Smooth muscle cell (in vitro differentiated cells): ENCODE measurements around the gene NUTM2B. TPM values are rescaled to one million over a fixed set of nuclear protein-coding genes. Genes with fewer than 3 reads are reported as not detected.
"Not testable (repeated sequence)": the region's sequence is repeated elsewhere in the genome, so short reads cannot be mapped to it uniquely, and the experiment has no call there.

Experiments used
- DNase-seq: peaks from one replicate; lab custom pipeline; 2025; ENCODE audit not compliant: unreplicated experiment; lab: John Stamatoyannopoulos, UW
- H2AFZ ChIP-seq: fragments of 200-600 bp; sonication (generic); 2 replicates; pipeline ENCODE4 v1.6.0; 2016; ENCODE audit warnings: antibody characterized with exemption, low read depth, mild to moderate bottlenecking
- H3F3A ChIP-seq: fragments of 200-600 bp; sonication (generic); 2 replicates; pipeline ENCODE4 v1.6.0; 2017; ENCODE audit warnings: antibody characterized with exemption, low read depth
- H3K27ac ChIP-seq: fragments of 200-600 bp; sonication (generic); 2 replicates; pipeline ENCODE4 v1.5.1; 2016; ENCODE audit warnings: low read depth, mild to moderate bottlenecking
- H3K27me3 ChIP-seq: fragments of 200-600 bp; sonication (generic); 2 replicates; pipeline ENCODE4 v1.6.1; 2016; ENCODE audit warnings: low read depth, mild to moderate bottlenecking
- H3K36me3 ChIP-seq: fragments of 200-600 bp; sonication (generic); 2 replicates; pipeline ENCODE4 v1.5.1; 2016; ENCODE audit warnings: low read depth
- H3K4me1 ChIP-seq: fragments of 200-600 bp; sonication (generic); 2 replicates; pipeline ENCODE4 v1.5.1; 2016; ENCODE audit warnings: low read depth
- H3K4me2 ChIP-seq: fragments of 200-600 bp; sonication (generic); 2 replicates; pipeline ENCODE4 v1.6.0; 2016; ENCODE audit warnings: mild to moderate bottlenecking
- H3K4me3 ChIP-seq: fragments of 200-600 bp; sonication (generic); 2 replicates; pipeline ENCODE4 v1.5.1; 2016; ENCODE audit warnings: mild to moderate bottlenecking
- H3K79me2 ChIP-seq: fragments of 200-600 bp; sonication (generic); 2 replicates; pipeline ENCODE4 v1.6.0; 2016; ENCODE audit warnings: low read depth, mild to moderate bottlenecking
- H3K9ac ChIP-seq: fragments of 200-600 bp; sonication (generic); 2 replicates; pipeline ENCODE4 v1.6.0; 2016; ENCODE audit warnings: low read depth
- H3K9me3 ChIP-seq: fragments of 200-600 bp; sonication (generic); replicated peaks from 2 replicates; pipeline ENCODE4 v1.5.1; 2016; ENCODE audit warnings: low read depth
- H4K20me1 ChIP-seq: fragments of 200-600 bp; sonication (generic); 2 replicates; pipeline ENCODE4 v1.6.0; 2016; ENCODE audit warnings: low read depth
- WGBS: methylation state at CpG from one replicate; pipeline ENCODE4 v1.1.7; 2016; ENCODE audit warnings: low lambda C conversion rate; 5-methylcytosine and 5-hydroxymethylcytosine counted together
- polyA plus RNA-seq: library from polyadenylated mRNA; unstranded; fragments of >200 nt; fragmentation: Nextera tagmentation; extraction: Ambion mirVana; gene quantifications from 2 replicates; pipeline ENCODE4 v1.2.1, GENCODE V29; 2016
- total RNA-seq: library from RNA; depleted of rRNA; stranded (reverse); fragments of >200 nt; gene quantifications from 2 replicates; pipeline ENCODE4 v1.2.3, GENCODE V29; 2014

Gene NUTM2B
- total and polyA plus RNA-seq, 2 experiments from 2014 or later, result 0.04 TPM; not detected in 1

DNA sequence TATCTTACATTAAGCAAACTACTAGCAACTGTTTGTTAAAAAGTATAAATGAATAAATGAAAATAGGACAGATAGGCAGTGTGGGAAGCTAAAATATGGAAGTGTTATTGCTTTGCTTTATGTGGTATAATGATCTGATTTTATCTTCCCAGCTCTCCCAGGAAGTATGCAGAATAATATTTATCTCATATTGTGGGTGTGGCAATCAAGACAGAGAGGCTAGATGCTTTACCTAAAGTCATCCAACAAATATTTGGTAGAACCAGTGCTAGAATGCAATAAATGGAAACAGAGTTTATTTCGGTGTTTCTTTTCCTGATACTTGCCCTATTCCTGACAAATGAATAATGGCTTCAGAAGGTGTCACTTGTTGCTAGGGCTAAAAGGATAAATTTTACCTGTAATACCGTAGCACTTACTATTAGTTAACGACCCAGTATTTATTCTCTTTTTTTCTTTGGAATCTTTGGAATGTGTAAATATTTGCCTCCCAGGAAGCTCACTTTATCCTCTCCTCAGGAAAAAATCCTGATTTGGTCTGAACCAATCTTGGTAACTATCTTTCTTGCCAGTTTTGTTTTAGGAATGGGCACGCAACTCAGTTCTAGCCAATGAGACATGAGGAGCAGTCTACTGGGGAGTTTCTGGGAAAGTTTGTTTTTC is 14.0 kb downstream of the NUTM2B start:
- H3K9ac ChIP-seq, H3K4me3 ChIP-seq, H3K4me2 ChIP-seq, H3K79me2 ChIP-seq, H3K4me1 ChIP-seq, H3K27ac ChIP-seq, DNase-seq, H3K9me3 ChIP-seq, H4K20me1 ChIP-seq, H3K36me3 ChIP-seq, H3F3A ChIP-seq, H3K27me3 ChIP-seq, H2AFZ ChIP-seq: not testable (repeated sequence)
- 81% methylated on average over 4 of the region's 4 CpGs for WGBS

DNA sequence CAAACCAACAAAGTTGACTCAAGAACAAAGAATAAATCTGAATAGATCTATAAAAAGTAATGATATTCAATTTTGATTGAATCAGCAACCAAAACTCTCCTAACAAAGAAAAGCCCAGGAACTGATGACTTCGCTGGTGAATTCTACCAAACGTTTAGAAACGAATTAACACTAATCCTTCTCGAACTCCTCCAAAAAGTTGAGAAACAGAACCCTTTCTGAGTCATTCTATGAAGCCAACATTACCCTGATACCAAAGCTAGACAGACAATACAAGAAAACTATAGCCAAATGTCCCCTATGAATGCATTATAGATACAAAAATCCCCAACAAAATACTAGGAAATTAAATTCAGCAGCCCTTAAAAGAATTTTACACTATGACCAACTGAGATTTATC is 17.0 kb downstream of the NUTM2B start:
- not testable (repeated sequence) for H3K27ac ChIP-seq, H3K79me2 ChIP-seq, H3K4me2 ChIP-seq, H3K27me3 ChIP-seq, H3K9ac ChIP-seq, H4K20me1 ChIP-seq, H2AFZ ChIP-seq, H3K36me3 ChIP-seq, H3F3A ChIP-seq, DNase-seq, H3K4me3 ChIP-seq, H3K4me1 ChIP-seq, H3K9me3 ChIP-seq
- 31% methylated on average over 4 of the region's 4 CpGs for WGBS

DNA sequence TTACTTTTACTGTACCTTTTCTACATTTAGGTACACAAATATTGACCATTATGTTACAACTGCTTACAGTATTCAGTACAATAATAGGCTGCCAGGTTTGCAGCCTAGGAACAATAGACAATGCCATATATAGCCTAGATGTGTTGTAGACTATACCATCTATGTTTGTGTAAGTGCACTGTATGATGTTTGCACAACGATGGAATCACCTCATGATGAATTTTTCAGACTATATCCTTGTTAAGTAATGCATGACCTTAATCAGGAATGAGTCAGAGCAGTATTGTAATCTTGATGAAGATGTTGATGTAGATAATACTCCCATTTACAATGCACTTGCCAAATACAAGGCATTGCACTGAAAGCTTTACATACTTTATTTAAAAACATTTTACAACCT is 23.6 kb downstream of the NUTM2B start:
- DNase-seq, H4K20me1 ChIP-seq: not testable (repeated sequence)

DNA sequence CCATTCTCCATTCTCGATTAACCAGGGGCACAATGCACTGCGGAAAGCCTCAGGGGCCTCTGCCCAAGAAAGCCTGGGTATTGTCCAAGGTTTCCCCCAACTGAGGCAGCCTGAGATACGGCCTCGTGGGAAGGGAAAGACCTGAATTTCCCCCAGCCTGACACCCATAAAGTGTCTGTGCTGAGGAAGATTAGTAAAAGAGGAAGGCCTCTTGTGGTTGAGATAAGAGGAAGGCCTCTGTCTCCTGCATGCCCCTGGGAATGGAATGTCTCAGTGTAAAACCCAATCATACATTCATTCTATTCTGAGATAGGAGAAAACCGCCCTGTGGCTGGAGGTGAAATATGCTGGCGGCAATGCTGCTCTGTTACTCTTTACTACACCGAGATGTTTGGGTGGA is 41.8 kb downstream of the NUTM2B start:
- H3K4me2 ChIP-seq, H3K27ac ChIP-seq, H3K9ac ChIP-seq, H3K4me3 ChIP-seq, H2AFZ ChIP-seq, H3K27me3 ChIP-seq, H3K4me1 ChIP-seq, DNase-seq, H3F3A ChIP-seq, H3K9me3 ChIP-seq, H3K36me3 ChIP-seq, H3K79me2 ChIP-seq, H4K20me1 ChIP-seq: not testable (repeated sequence)
- WGBS, result 67% methylated on average over 7 of the region's 7 CpGs

More for the DNA sequence above, 23.6 kb downstream of the NUTM2B start:
- not testable (repeated sequence) for H3K9me3 ChIP-seq, H3F3A ChIP-seq, H3K79me2 ChIP-seq, H3K27me3 ChIP-seq, H3K27ac ChIP-seq, H3K9ac ChIP-seq, H3K4me1 ChIP-seq, H3K36me3 ChIP-seq, H2AFZ ChIP-seq, H3K4me2 ChIP-seq, H3K4me3 ChIP-seq
- WGBS, result 89% methylated on average over 1 of the region's 1 CpG

DNA sequence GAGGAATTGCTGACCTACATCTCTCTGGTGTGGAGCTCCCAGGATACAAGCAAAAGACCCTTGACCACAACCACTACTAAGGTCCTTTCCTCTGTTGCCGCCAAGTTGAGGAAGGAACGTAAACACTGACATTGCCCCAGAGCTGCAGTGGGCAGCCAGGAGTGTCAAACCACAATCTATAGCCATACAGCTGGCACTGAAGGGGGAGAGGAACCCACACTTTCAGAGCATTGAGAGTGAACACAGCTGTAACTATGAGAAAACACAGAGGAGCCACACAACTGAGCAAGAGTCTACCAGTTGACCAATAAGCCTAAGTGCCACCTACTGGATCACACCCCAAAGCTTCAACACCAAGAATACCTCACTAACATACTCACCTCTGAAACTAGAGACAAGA is 45.5 kb downstream of the NUTM2B start:
- H3K4me2 ChIP-seq, H3K4me1 ChIP-seq, H3F3A ChIP-seq, H2AFZ ChIP-seq, H3K4me3 ChIP-seq, H3K9ac ChIP-seq, H3K36me3 ChIP-seq, H3K27ac ChIP-seq, H4K20me1 ChIP-seq, H3K9me3 ChIP-seq, H3K27me3 ChIP-seq, DNase-seq: not testable (repeated sequence)
- 100% methylated on average over 2 of the region's 2 CpGs for WGBS
- peaks cover 11% of the 10 kb centered on the region for H3K79me2 ChIP-seq

DNA sequence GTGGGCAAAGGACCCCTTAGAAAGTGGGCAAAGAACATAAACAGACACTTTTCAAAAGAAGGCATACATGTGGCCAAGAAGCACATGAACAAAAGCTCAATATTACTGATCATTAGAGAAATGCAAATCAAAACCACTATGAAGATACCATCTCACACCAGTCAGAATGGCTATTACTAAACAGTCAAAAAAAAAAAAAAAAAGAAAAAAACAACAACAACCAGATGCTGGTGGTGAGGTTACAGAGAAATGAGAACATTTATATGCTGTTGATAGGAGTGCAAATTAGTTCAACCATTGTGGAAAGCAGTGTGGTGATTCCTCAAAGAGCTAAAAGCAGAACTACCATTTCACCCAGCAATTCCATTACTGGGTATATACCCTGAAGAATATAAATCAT is 50.6 kb downstream of the NUTM2B start:
- not testable (repeated sequence) for H3K36me3 ChIP-seq, H3K4me3 ChIP-seq, H3K9me3 ChIP-seq, H2AFZ ChIP-seq, H3K9ac ChIP-seq, H3K4me2 ChIP-seq, H3K27ac ChIP-seq, H4K20me1 ChIP-seq, H3K27me3 ChIP-seq, H3F3A ChIP-seq, DNase-seq, H3K4me1 ChIP-seq
- peaks cover 11% of the 10 kb centered on the region for H3K79me2 ChIP-seq

DNA sequence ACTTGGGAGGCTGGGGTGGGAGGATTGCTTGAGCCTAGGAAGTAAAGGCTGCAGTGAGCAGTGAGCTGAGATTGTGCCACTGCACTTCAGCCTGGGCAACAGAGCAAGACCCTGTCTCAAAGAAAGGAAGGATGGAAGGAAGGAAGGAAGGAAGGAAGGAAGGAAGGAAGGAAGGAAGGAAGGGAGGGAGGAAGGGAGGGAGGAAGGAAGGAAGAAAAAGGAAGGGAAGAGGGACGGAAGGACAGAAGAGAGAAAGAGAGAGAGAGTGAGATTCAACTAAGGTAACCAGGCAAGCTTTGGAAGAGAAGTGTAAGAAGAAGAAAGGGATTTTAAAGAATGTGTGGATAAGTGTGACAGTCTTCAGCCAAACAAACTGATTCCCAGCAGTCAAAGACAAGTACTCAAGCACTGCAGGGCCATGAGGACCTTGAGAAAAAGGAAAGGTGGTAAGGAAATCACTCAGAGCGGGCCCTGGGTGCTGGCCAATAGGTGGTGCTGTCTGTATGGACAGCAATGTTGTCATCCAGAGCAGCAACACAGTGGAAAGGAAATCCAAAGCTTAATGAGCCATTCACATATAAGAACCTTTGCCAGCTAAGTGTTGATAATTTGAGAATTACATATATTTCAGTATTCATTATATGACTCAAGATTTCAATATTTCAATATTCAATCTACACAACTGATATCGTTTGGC is 55.4 kb downstream of the NUTM2B start:
- not testable (repeated sequence) for H3F3A ChIP-seq

More for the DNA sequence above, 55.4 kb downstream of the NUTM2B start:
- H3K27ac ChIP-seq, H4K20me1 ChIP-seq, H3K79me2 ChIP-seq, H2AFZ ChIP-seq, H3K27me3 ChIP-seq, H3K4me3 ChIP-seq, H3K4me1 ChIP-seq, H3K9me3 ChIP-seq, H3K9ac ChIP-seq, H3K4me2 ChIP-seq, DNase-seq, H3K36me3 ChIP-seq: not testable (repeated sequence)
- 74% methylated on average over 3 of the region's 3 CpGs for WGBS
